Tibial artery (tissue), 4 donors: ENCODE results near the gene USP35.

Experiments
- DNase-seq, 2 donors: peaks; one replicate each; pipeline ENCODE4 v3.0.0-alpha.2; 2019
- H3K27ac ChIP-seq, 2 donors: fragments of 200-600 bp; sonication (generic) in 1 of 2; 1 replicate in 1 of 2; 2 replicates in 1 of 2; pipeline ENCODE4 v1.5.1; 2018 to 2019; ENCODE audit warnings: mild to moderate bottlenecking in 1 of 2
- H3K27me3 ChIP-seq, 2 donors: fragments of 200-600 bp; sonication (generic) in 1 of 2; one replicate each; pipeline versions ENCODE4 v1.5.1 to v1.6.0; 2016 to 2019
- H3K36me3 ChIP-seq, 3 donors: fragments of 200-600 bp; sonication (generic) in 2 of 3; one replicate each; pipeline ENCODE4 v1.5.1; 2016 to 2019; ENCODE audit warnings: mild to moderate bottlenecking in 2 of 3
- H3K4me1 ChIP-seq, 4 donors: fragments of 200-600 bp; sonication (generic) in 2 of 4; 1 replicate in 3 of 4; 2 replicates in 1 of 4; pipeline ENCODE4 v1.5.1; 2016 to 2019
- H3K4me3 ChIP-seq, 2 donors: fragments of 200-600 bp; sonication (generic) in 1 of 2; 1 replicate in 1 of 2; 2 replicates in 1 of 2; pipeline ENCODE4 v1.5.1; 2018 to 2019; ENCODE audit warnings: mild to moderate bottlenecking in 2 of 2
- H3K9me3 ChIP-seq, 3 donors: fragments of 200-600 bp; sonication (generic) in 1 of 3; one replicate each; pipeline ENCODE4 v1.5.1; 2016 to 2019
- intact Hi-C: fragments of 100-400 bp; cut with DNase I; formaldehyde crosslinking; loops from one replicate; pipeline ENCODE4 v1.15.0; 2023; ENCODE audit warnings: low total_unique reads
- TF ChIP-seq, protein P1 (sequence below), 2 experiments: fragments of 200-600 bp in 1 of 2; fragments of 450-650 bp in 1 of 2; IDR thresholded peaks; one replicate each; pipeline ENCODE4 v1.5.1; 2017 to 2019; ENCODE audit warnings: antibody characterized with exemption in 2 of 2, mild to moderate bottlenecking in 1 of 2, moderate library complexity in 1 of 2

Gene USP35

DNA sequence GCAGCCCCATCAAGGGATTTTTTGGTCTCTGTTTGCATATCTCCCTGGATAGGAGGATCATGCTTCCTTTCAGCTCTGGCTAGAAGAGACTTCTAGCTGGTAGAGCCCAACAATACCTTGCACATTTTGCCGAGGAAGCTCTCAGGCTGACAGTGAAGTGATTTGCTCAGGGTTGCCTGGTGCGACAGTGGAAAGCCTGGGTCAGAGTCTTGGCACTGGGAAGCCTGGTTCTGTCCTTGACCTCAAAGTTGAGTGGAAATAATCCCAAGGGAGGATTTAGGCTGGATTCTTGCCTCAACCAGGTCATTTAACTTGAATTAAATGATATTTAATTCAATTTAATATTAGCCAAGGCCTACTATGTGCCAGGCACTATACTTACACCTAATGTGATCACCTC is 24.9 kb upstream of the USP35 start:
- H3K9me3 ChIP-seq: no peaks in the 10 kb centered on the region
- H3K36me3 ChIP-seq: no peaks in the 10 kb centered on the region
- peak overlapping the region; percentile 79 to 82 for H3K27ac ChIP-seq
- H3K27me3 ChIP-seq: no peaks in the 10 kb centered on the region
- no peak overlapping the region for H3K4me3 ChIP-seq
- DNase-seq: no peak
- TF ChIP-seq, protein P1, sequence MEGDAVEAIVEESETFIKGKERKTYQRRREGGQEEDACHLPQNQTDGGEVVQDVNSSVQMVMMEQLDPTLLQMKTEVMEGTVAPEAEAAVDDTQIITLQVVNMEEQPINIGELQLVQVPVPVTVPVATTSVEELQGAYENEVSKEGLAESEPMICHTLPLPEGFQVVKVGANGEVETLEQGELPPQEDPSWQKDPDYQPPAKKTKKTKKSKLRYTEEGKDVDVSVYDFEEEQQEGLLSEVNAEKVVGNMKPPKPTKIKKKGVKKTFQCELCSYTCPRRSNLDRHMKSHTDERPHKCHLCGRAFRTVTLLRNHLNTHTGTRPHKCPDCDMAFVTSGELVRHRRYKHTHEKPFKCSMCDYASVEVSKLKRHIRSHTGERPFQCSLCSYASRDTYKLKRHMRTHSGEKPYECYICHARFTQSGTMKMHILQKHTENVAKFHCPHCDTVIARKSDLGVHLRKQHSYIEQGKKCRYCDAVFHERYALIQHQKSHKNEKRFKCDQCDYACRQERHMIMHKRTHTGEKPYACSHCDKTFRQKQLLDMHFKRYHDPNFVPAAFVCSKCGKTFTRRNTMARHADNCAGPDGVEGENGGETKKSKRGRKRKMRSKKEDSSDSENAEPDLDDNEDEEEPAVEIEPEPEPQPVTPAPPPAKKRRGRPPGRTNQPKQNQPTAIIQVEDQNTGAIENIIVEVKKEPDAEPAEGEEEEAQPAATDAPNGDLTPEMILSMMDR (IDR thresholded peaks at IDR 0.05): no peak
- intact Hi-C loops: loop anchor here (5.0 kb wide), 1 partner anchor 253 kb away; the partner anchor contains the start of gene GAB2
- peaks cover 0 to 76% (median 47%) of the 10 kb centered on the region in 4 donors for H3K4me1 ChIP-seq

DNA sequence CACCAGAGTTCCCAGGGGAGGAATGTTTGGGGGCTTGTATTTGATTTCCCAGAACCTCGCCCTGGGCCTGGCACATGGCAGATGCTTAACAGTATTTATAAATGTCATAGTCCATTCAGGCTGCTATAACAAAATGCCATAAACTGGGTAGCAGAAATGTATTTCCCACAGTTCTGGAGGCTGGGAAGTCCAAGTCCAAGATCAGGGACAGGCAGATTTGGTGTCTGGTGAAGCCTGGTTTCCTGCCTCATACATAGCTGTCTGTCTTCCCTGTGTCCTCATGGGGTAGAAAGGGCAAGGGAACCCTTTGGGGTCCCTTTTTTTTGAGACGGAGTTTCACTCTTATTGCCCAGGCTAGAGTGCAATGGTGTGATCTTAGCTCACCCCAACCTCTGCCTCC is 24.2 kb upstream of the USP35 start:
- Histone ChIP-seq H3K4me1 (peaks cover 0 to 73% (median 44%) of the 10 kb centered on the region in 4 donors), H3K4me3 (no peak overlapping the region), H3K27me3 (no peaks in the 10 kb centered on the region), H3K36me3 (no peaks in the 10 kb centered on the region), H3K9me3 (no peaks in the 10 kb centered on the region), H3K27ac (peak overlapping the region; percentile 79 to 82)
- intact Hi-C loops: loop anchor here (5.0 kb wide), 1 partner anchor 253 kb away; the partner anchor contains the start of gene GAB2
- DNase-seq: no peak
- TF ChIP-seq, protein P1 (IDR thresholded peaks at IDR 0.05): no peak

DNA sequence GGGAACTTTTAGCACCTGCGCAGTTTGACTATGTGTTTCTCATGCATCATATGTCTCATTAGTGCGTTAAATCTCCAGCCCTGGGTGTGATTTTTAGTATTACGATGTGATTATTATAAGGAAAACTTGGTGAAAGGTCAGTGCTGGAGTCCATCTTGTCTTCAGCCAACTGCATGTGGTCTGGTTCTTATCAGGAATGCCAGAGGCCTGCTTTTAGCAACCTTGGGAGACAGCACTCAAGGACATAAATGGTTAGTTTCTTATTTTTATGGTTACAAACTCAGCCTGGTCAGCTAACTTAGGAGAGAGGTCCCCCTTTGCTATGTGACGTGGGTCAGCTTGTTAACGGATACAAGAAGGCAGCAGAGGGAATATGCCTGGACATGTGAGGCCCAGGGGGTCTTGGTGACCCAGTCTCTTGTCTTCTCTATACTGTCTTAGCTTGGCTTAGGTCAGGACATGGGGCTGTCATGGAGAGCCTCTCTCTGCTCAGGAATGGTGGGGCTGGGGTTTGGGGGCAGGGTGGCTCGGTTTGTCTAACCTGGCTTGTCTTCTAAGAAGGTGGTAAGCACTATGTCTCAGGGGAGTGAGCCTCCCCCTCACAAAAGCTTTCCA is 21.8 kb upstream of the USP35 start:
- no peaks in the 10 kb centered on the region for H3K27me3 ChIP-seq
- H3K9me3 ChIP-seq: no peaks in the 10 kb centered on the region
- DNase-seq: no peak
- peak overlapping the region; percentile 82 to 94 for H3K27ac ChIP-seq
- TF ChIP-seq, protein P1 (IDR thresholded peaks at IDR 0.05): no peak
- peaks cover 0 to 84% (median 55%) of the 10 kb centered on the region in 4 donors for H3K4me1 ChIP-seq
- intact Hi-C loops: no loop called here
- no peak overlapping the region for H3K4me3 ChIP-seq
- H3K36me3 ChIP-seq: peaks cover 0 to 6% (median 2%) of the 10 kb centered on the region in 3 donors

DNA sequence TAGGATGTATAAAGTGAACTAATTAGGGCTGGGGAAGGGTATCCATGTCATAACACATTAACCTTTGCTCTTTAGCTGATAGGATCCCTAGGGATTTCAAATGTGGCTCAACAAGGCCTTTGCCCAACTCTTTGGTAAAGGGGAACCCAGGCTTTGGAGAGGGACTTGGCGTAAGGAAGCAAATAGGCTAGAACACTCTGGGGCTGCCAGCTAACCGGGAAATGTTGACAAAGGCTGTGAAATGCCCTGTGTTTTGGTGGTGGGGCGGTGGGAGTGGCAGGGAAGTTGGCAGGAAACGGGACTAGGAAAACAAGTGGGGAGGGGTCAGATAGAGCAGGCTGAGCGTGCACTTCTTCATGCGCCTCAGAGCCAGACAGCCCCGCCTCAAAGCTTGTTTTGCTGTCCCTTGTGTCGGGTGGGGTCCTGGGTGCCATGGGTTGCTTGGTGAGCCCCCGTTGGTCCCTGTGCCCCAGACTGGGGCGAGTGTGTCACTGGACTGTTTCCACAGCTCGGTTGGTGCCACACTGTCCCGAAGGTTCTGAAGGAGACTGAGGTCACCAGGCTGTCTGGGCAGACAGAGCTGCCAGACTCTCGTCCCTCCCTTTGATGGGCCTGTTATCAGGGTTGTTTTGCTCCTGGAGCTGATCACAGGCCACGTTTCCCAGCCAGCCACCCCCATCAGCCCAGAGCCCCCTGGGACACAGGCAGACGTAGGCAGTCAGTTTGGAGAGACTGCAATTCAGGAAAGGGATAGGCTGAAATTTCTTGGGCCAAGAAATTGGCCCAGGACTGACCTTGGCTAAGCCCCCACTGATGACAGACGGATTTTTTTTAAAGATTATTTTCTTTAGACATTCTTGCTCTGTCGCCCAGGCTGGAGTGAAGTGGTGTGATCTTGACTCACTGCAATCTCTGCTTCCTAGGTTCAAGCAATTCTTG is 19.9 kb upstream of the USP35 start:
- no peaks in the 10 kb centered on the region for H3K9me3 ChIP-seq
- peak; percentile 97 to 99 for DNase-seq
- no peaks in the 10 kb centered on the region for H3K27me3 ChIP-seq
- no peak overlapping the region for H3K4me3 ChIP-seq
- TF ChIP-seq, protein P1 (IDR thresholded peaks at IDR 0.05): no peak
- peaks cover 11 to 22% (median 13%) of the 10 kb centered on the region in 3 donors for H3K36me3 ChIP-seq
- peaks cover 0 to 78% (median 45%) of the 10 kb centered on the region in 4 donors for H3K4me1 ChIP-seq
- H3K27ac ChIP-seq: peak overlapping the region; percentile 82 to 94
- intact Hi-C loops: loop anchor here (2.0 kb wide), 1 partner anchor 20 kb away; the partner anchor contains the start of genes KCTD21 and USP35

DNA sequence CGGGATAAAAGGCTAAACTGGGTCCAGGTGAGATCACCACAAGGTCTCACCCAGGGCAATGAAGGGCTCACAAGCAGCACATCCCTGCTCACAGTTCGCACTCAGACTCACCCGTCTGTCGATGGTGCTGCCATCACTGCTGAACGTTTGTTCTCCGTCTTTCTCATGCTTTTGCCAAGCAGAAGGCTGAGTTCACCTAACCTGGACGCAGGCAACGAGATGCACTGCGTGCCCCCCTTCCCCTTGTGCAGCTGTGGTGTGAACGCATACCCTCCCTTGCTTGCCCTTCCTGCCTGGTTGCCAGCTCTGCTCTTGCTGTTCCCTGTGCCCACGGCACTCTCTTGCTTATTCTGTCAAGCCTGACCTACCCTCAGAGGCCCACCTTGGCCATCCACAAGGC is 18.3 kb upstream of the USP35 start:
- H3K36me3 ChIP-seq: peaks cover 15 to 30% (median 20%) of the 10 kb centered on the region in 3 donors
- DNase-seq: no peak
- H3K9me3 ChIP-seq: no peaks in the 10 kb centered on the region
- TF ChIP-seq, protein P1 (IDR thresholded peaks at IDR 0.05): no peak
- no peaks in the 10 kb centered on the region for H3K27me3 ChIP-seq
- peaks cover 0 to 75% (median 42%) of the 10 kb centered on the region in 4 donors for H3K4me1 ChIP-seq
- H3K4me3 ChIP-seq: no peak overlapping the region
- intact Hi-C loops: no loop called here
- H3K27ac ChIP-seq: peak overlapping the region; percentile 82 to 94
